HepG2 (cell line): ENCODE data around the gene ATP8B2. TPM values are rescaled to one million over a fixed set of nuclear protein-coding genes. Genes with fewer than 3 reads are reported as not detected.

Experiments
- ARID5B ChIP-seq: IDR thresholded peaks from 2 replicates; pipeline ENCODE4 v1.4.0; 2020; ENCODE audit warnings: mild to moderate bottlenecking, missing genetic modification reagents
- KLF13 ChIP-seq: sonication (generic); formaldehyde crosslinking; IDR thresholded peaks from 2 replicates; pipeline ENCODE4 v1.4.0; 2020; ENCODE audit warnings: mild to moderate bottlenecking, missing genetic modification reagents
- MXD3 ChIP-seq: IDR thresholded peaks from 2 replicates; pipeline ENCODE4 v1.6.1; 2016; ENCODE audit warnings: mild to moderate bottlenecking, missing biosample characterization, missing genetic modification reagents
- MYC ChIP-seq: sonication (generic); formaldehyde crosslinking; IDR thresholded peaks from 2 replicates; pipeline ENCODE4 v1.9.0; 2021; ENCODE audit warnings: missing genetic modification reagents, borderline replicate concordance
- SALL1 ChIP-seq: sonication (generic); formaldehyde crosslinking; IDR thresholded peaks from 2 replicates; pipeline ENCODE4 v1.8.0; 2022; ENCODE audit warnings: mild to moderate bottlenecking, missing genetic modification reagents
- YY1 ChIP-seq: IDR thresholded peaks from 2 replicates; pipeline ENCODE4 v1.6.1; 2011; ENCODE audit warnings: low read length, low read depth, moderate library complexity, mild to moderate bottlenecking; ENCODE audit not compliant: insufficient read depth, insufficient replicate concordance
- ZNF407 ChIP-seq: sonication (generic); formaldehyde crosslinking; IDR thresholded peaks from one replicate; pipeline ENCODE4 v1.5.1; 2020; ENCODE audit warnings: mild to moderate bottlenecking, missing genetic modification reagents; ENCODE audit errors: not compliant biosample characterization
- ZNF687 ChIP-seq: sonication (generic); formaldehyde crosslinking; IDR thresholded peaks from 2 replicates; pipeline ENCODE4 v1.5.1; 2020; ENCODE audit warnings: mild to moderate bottlenecking, missing genetic modification reagents, moderate library complexity
- ZNF777 ChIP-seq: sonication (generic); formaldehyde crosslinking; IDR thresholded peaks from 2 replicates; pipeline ENCODE4 v1.4.0; 2020; ENCODE audit warnings: missing genetic modification reagents
- ZNF792 ChIP-seq: IDR thresholded peaks from 2 replicates; pipeline ENCODE4 v1.6.1; 2016
- polyA plus RNA-seq, 8 experiments: library from polyadenylated mRNA; depleted of rRNA in 3 of 8; stranded (reverse) in 7 of 8; unstranded in 1 of 8; fragments of >200 nt; fragmentation: Illumina TruSeq in 4 of 8; extraction: Trizol in 4 of 8; gene quantifications; 2 replicates each; pipeline versions ENCODE4 v1.2.1 to v1.2.3, GENCODE V29; 2011 to 2016; ENCODE audit warnings: low read depth in 4 of 8, missing spikeins in 1 of 8, mixed read lengths in 1 of 8; ENCODE audit not compliant: insufficient read depth in 1 of 8
- total RNA-seq, 5 experiments: library from RNA; depleted of rRNA; stranded (reverse); fragments of >200 nt; fragmentation: Illumina TruSeq; extraction: Trizol; gene quantifications; 2 replicates each; pipeline ENCODE4 v1.2.3, GENCODE V29; 2016; ENCODE audit warnings: low read depth in 1 of 5

Gene ATP8B2
- total and polyA plus RNA-seq, 2 of the 13 experiments (the other 11 are each of a cell fraction or from before 2014, with no cell fraction given), result 20.4 to 39.3 TPM

GRCh38 chr1:154325583-154326545 lies 539 bp downstream of the ATP8B2 start (continued):
- TF ChIP-seq YY1 (peak; percentile 57), KLF13 (CRISPR knock-in tag) (no peak), ZNF777 (peak; percentile 46; the same call in 1 of the 2 replicates), MXD3 (CRISPR knock-in tag) (no peak), ZNF792 (CRISPR knock-in tag) (peak; percentile 19; the same call in 1 of the 2 replicates), ZNF687 (peak; percentile 51; the same call in 1 of the 2 replicates), MYC (0 out of 2 replicates have a peak, but pooled peaks have one; percentile 12), ARID5B (CRISPR knock-in tag) (no peak), SALL1 (CRISPR knock-in tag) (0 out of 2 replicates have a peak, but pooled peaks have one; percentile 17), ZNF407 (CRISPR knock-in tag) (no peak)
